Endodermal cell (in vitro differentiated cells): ENCODE data around the gene ONECUT3. TPM values are rescaled to one million over a fixed set of nuclear protein-coding genes. Genes with fewer than 3 reads are reported as not detected.

Experiments used
- DNase-seq: peaks from one replicate; pipeline ENCODE4 v3.0.0-alpha.2; 2017
- H3K27ac ChIP-seq: 2 replicates; pipeline ENCODE4 v1.5.1; 2013; ENCODE audit warnings: mild to moderate bottlenecking, low read depth, low read length, moderate library complexity
- H3K27me3 ChIP-seq: 2 replicates; pipeline ENCODE4 v1.6.1; 2013; ENCODE audit warnings: mild to moderate bottlenecking, low read length, moderate library complexity; ENCODE audit not compliant: insufficient read depth, control insufficient read depth, poor library complexity, severe bottlenecking
- H3K36me3 ChIP-seq: 2 replicates; pipeline ENCODE4 v1.7.0; 2013; ENCODE audit warnings: mild to moderate bottlenecking, low read length, moderate library complexity; ENCODE audit not compliant: control insufficient read depth, insufficient read depth
- H3K4me1 ChIP-seq: one replicate; pipeline ENCODE4 v1.7.0; 2013; ENCODE audit warnings: low read length; ENCODE audit not compliant: control insufficient read depth, insufficient read depth
- H3K4me3 ChIP-seq: 2 replicates; pipeline ENCODE4 v1.5.1; 2013; ENCODE audit warnings: mild to moderate bottlenecking, low read length, moderate library complexity
- H3K9ac ChIP-seq: 2 replicates; pipeline ENCODE4 v1.6.1; 2013; ENCODE audit warnings: mild to moderate bottlenecking, low read length, moderate library complexity; ENCODE audit not compliant: poor library complexity, severe bottlenecking; ENCODE audit errors: extremely low read depth
- H3K9me3 ChIP-seq: 2 replicates; pipeline ENCODE4 v1.6.1; 2013; ENCODE audit warnings: mild to moderate bottlenecking, low read length, moderate library complexity; ENCODE audit not compliant: control insufficient read depth
- H3K27ac Mint-ChIP-seq: 2 replicates; pipeline ENCODE4 v1.8.0; 2020; ENCODE audit warnings: mixed read lengths
- H3K27me3 Mint-ChIP-seq: 2 replicates; pipeline ENCODE4 v1.8.0; 2021; ENCODE audit warnings: mild to moderate bottlenecking, mixed read lengths; ENCODE audit not compliant: insufficient read depth
- H3K36me3 Mint-ChIP-seq: 2 replicates; pipeline ENCODE4 v1.8.0; 2020; ENCODE audit warnings: low read depth, mixed read lengths
- H3K4me1 Mint-ChIP-seq: 2 replicates; pipeline ENCODE4 v1.8.0; 2020; ENCODE audit warnings: mixed read lengths
- H3K4me3 Mint-ChIP-seq: 2 replicates; pipeline ENCODE4 v1.8.0; 2020; ENCODE audit warnings: mild to moderate bottlenecking, moderate library complexity, mixed read lengths
- H3K9me3 Mint-ChIP-seq: 2 replicates; pipeline ENCODE4 v1.8.0; 2020; ENCODE audit warnings: mild to moderate bottlenecking, mixed read lengths
- CTCF ChIP-seq: fragments of 200-600 bp; sonication (generic); conservative IDR thresholded peaks from 2 replicates; pipeline ENCODE4 v1.5.0; 2021; ENCODE audit warnings: antibody characterized with exemption, mild to moderate bottlenecking
- WGBS, 2 experiments: methylation state at CpG; one replicate each; pipeline versions ENCODE4 v1.1.5 to v1.1.7; 2013; ENCODE audit warnings: missing lambda C conversion rate in 2 of 2, mixed read lengths in 1 of 2; ENCODE audit not compliant: insufficient coverage in 1 of 2, insufficient read length in 1 of 2; 5-methylcytosine and 5-hydroxymethylcytosine counted together
- total RNA-seq, 2 donors: library from RNA; stranded (reverse); fragmentation: NEBNext Ultra II Directional in 1 of 2; extraction: Animal tissue kit (Norgen Biotek cat#: 25700) in 1 of 2; gene quantifications; 2 replicates in 1 of 2; 3 replicates in 1 of 2; pipeline ENCODE4 v1.2.1, GENCODE V29; 2021

ONECUT3 gene
- total RNA-seq, 2 donors from 2014 or later, result 0.04 TPM; not detected in 1

GRCh38 chr19:1806184-1807029, 53.1 kb downstream of the ONECUT3 start:
- no peak overlapping the region for H3K4me3 ChIP-seq
- TF ChIP-seq CTCF, result no peak
- H3K4me1 ChIP-seq, result no peaks in the 10 kb centered on the region
- Mint-ChIP-seq H3K9me3 (no peaks in the 10 kb centered on the region), H3K27ac (no peak overlapping the region), H3K27me3 (peaks cover 6% of the 10 kb centered on the region), H3K4me1 (no peaks in the 10 kb centered on the region), H3K36me3 (no peaks in the 10 kb centered on the region), H3K4me3 (no peak overlapping the region)
- no peak overlapping the region for H3K9ac ChIP-seq
- no peaks in the 10 kb centered on the region for H3K9me3 ChIP-seq
- WGBS, 2 experiments, result 89 to 94% methylated on average over 21 to 45 of the region's 45 CpGs
- H3K27me3 ChIP-seq, result no peaks in the 10 kb centered on the region
- H3K36me3 ChIP-seq, result no peaks in the 10 kb centered on the region
- no peak overlapping the region for H3K27ac ChIP-seq
- DNase-seq, result no peak

- Mint-ChIP-seq H3K9me3 (no peaks in the 10 kb centered on the region), H3K27ac (no peak overlapping the region), H3K4me3 (no peak overlapping the region), H3K36me3 (no peaks in the 10 kb centered on the region), H3K4me1 (no peaks in the 10 kb centered on the region), H3K27me3 (peaks cover 8% of the 10 kb centered on the region)
- TF ChIP-seq CTCF, result no peak
- no peak overlapping the region for H3K9ac ChIP-seq
- H3K27ac ChIP-seq, result no peak overlapping the region
- DNase-seq, result no peak
- no peak overlapping the region for H3K4me3 ChIP-seq
- H3K36me3 ChIP-seq, result no peaks in the 10 kb centered on the region
- no peaks in the 10 kb centered on the region for H3K27me3 ChIP-seq
- no peaks in the 10 kb centered on the region for H3K4me1 ChIP-seq
- no peaks in the 10 kb centered on the region for H3K9me3 ChIP-seq
- 88 to 90% methylated on average over 12 to 28 of the region's 28 CpGs for WGBS, 2 experiments
These were observed 53.9 kb downstream of the ONECUT3 start for GRCh38 chr19:1807030-1807694.

GRCh38 chr19:1807695-1808394, 54.5 kb downstream of the ONECUT3 start:
- no peak for TF ChIP-seq CTCF
- Mint-ChIP-seq H3K27me3 (peaks cover 8% of the 10 kb centered on the region), H3K36me3 (no peaks in the 10 kb centered on the region), H3K4me3 (no peak overlapping the region), H3K27ac (no peak overlapping the region), H3K4me1 (no peaks in the 10 kb centered on the region), H3K9me3 (no peaks in the 10 kb centered on the region)
- Histone ChIP-seq H3K27me3 (no peaks in the 10 kb centered on the region), H3K4me3 (no peak overlapping the region), H3K9me3 (no peaks in the 10 kb centered on the region), H3K9ac (no peak overlapping the region), H3K27ac (no peak overlapping the region), H3K36me3 (no peaks in the 10 kb centered on the region), H3K4me1 (no peaks in the 10 kb centered on the region)
- DNase-seq, result no peak
- 87 to 91% methylated on average over 22 to 29 of the region's 30 CpGs for WGBS, 2 experiments
